Embryonic facial prominence (tissue), 1 donor: ENCODE measurements around the gene CTIF.

Source experiments
- DNase-seq: peaks from one replicate; pipeline ENCODE4 v3.0.0-alpha.2; 2016; ENCODE audit errors: extremely low spot score

The CTIF gene

DNA sequence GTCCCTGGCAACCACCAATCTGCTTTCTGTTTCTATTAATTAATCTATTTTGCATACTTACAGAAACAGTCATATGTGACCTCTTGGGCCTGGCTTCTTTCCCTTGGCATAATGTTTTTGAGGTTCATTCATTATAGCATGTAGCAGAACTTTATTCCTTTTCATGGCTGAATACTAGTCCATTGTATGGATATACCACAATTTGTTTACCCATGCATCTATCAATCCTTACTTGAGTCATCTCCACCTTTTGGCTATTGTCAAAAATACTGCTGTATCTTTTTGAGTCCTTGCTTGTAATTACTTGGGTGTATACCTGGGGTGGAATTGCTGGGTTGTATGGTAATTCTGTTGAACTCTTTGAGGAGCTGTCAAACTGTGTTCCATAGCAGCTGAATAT lies 126.8 kb downstream of the CTIF start:
- no peak for DNase-seq

- no peak for DNase-seq
These were observed 127.8 kb downstream of the CTIF start for GRCh38 chr18:48666613-48667012.

GRCh38 chr18:48667276-48668254 lies 128.7 kb downstream of the CTIF start:
- DNase-seq, result no peak

GRCh38 chr18:48668466-48669179 lies 129.8 kb downstream of the CTIF start:
- DNase-seq, result no peak

GRCh38 chr18:48669180-48669675 lies 130.4 kb downstream of the CTIF start:
- DNase-seq, result no peak

DNA sequence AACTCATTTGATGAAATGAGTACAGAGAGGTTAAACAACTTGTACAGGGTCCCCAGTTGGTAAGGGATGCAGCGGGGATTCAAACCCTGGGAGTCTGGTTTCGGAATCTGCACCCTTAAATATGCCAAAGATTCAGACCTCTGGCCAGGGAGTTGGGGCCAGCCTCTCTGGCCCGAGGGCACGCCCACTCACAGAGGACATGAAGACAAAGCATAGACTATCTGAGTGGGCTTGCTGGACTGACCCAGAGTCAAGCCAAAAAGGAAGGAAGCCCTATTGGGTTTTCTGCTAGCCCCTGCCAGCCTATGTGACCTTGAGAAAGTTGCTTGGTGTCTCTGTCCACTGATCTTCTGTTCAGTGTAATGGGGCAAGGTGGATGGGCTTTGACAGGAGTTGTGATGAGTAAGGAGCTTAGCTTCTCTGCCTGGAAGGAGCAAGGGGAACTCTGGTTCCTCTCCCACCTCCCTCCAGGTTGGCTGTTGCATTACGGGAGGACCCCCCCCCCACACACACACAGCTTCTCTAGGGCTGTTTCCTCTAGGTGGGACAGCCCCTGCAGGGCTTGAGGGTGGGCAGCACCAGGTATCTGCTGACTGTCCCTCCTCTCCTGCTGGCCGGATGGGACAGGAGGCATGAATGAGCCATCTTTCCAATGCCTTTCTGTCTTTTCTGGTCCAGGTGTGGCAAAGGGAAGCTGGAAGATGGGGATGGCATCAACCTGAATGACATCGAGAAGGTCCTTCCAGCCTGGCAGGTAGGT lies 131.3 kb downstream of the CTIF start:
- DNase-seq, result no peak

- DNase-seq, result no peak
These were observed 132.1 kb downstream of the CTIF start for GRCh38 chr18:48670751-48671560.

GRCh38 chr18:48671561-48671945 lies 132.7 kb downstream of the CTIF start:
- DNase-seq, result no peak

GRCh38 chr18:48672671-48673340 lies 134.0 kb downstream of the CTIF start:
- DNase-seq, result no peak

- no peak for DNase-seq
These were observed 134.6 kb downstream of the CTIF start for GRCh38 chr18:48673456-48673852.

- DNase-seq, result no peak
These were observed 135.3 kb downstream of the CTIF start for GRCh38 chr18:48673853-48674721.

- no peak for DNase-seq
These were observed 136.0 kb downstream of the CTIF start for GRCh38 chr18:48674758-48675351.

GRCh38 chr18:48675352-48675761 lies 136.5 kb downstream of the CTIF start:
- DNase-seq, result peak; percentile 15

DNA sequence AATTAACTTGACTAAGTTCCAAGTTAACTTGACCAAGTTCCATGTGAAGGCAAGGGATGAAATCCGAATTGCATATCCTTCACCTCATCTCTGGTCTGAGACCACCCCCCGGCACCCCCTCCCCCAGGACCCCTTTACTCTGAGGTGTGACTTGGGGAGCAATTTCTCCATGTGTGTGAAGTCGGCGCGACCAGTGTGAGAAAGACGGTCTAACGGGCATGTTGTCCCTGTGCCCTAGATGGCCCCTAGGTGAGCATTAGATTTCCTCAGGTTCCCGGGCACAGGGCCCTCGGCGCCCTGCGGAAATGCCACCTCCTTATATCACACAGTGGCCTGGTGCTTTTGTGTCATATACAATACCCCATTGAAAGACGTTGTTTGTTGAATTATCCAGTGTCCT lies 137.1 kb downstream of the CTIF start:
- DNase-seq, result no peak

DNA sequence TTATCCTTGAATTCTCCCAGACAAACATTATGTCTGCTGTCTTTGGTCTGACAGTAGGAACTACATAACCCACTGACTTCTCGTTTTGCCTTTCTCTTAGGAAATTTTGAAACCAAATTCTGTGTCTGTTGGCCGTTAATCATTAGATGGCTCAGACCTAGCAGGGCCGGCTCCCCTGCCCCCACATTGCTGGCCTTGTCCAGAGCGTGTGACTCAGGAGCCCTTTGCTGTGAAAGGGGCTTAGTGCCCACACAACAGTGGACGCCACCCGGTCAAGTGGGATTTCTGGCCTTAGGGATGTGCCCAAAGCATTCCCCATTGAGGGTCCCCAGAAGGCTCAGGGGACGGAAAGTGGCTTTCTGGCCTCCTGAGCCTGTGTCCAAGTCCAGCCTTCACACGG lies 137.5 kb downstream of the CTIF start:
- DNase-seq, result no peak

DNA sequence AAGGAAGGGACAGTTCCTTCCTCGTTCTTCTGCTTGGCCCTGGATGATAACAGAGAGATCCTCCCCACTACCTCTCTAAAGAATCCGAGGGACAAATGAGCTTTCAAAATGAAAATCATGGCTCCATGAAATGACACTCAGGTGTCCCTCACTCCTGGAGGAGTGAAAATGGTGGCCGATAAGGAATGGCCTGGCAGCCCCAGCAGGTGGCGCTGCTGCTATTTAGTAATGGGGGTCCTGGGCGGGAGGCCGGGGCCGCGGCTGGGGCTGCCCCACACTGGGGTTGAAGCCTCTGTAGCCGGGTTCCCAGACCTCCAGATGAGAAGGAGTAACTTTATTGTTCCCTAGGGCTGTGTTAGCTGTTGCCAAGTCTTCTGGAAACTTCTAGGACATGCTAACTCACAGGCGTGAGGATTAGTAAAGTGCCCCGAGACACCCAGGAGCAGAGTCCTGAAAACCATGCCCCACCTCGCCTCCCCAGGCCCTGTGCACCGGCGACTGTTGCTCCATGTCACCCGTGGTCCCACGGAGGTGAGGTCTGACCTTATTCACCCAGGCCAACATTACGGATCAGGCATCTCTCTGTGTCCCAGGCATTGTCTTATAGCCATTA lies 138.0 kb downstream of the CTIF start:
- DNase-seq, result peak; percentile 29

- DNase-seq, result no peak
These were observed 139.6 kb downstream of the CTIF start for GRCh38 chr18:48678237-48679115.

GRCh38 chr18:48679236-48679635 lies 140.4 kb downstream of the CTIF start:
- peak; percentile 16 for DNase-seq
